ENCODE measurements around the gene JMJD1C.
"Not testable (repeated sequence)": the region's sequence is repeated elsewhere in the genome, so short reads cannot be mapped to it uniquely, and the experiment has no call there.

The JMJD1C gene

DNA sequence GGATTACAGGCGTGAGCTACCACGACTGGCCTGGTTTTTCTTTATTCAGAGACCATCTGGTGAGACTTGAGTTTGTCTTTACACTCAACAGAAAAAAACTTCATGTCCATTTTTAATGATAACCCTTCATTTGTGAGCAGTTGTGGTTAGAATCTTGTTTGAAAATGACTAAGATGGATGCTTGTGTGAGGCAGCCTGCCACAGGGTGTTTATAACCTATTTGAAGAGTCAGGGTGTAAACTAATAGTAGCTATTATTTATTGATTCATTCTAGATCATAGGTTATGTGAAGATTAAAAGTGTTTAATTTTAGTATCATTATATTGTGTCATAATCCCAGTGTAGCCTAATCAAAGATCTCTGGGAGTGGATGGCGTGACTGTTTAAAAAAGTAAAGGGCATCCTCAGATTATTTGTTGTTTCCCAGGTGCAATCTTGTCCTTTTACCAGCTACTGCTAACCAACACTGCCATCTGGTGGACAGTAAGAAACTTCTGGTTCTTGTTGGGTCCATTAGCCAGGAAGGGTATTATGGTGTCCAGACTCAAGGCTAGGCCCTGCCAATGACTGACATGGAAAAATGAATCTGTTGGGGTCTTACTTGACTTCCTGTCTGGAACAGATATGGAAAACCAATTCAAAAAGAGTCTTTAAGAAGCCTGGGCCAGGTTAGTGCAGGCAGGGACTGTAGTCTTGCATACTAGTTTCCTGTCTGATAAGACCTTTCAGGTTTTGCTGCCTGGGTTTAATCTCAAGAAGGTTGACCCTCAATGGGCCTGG, 307.7 kb downstream of the JMJD1C start:
- DNase-seq, result no peak

DNA sequence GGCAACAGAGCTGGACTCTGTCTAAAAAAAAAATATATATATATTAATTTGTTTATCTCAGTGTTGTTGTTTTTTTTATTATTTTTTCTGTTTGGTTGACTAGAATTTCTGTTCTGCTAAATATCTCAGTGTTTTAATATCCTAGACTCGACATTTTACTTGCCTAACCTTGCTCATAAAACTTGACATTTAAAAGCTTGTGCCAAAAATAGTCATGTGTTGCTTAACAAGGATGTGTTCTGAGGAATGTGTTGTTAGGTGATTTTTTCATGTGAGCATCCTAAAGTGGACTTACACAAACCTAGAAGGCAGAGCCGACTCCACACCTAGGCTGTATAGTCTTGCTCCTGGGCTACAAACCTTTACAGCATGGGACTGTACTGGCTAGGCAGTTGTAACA, 309.5 kb downstream of the JMJD1C start:
- DNase-seq, result no peak

DNA sequence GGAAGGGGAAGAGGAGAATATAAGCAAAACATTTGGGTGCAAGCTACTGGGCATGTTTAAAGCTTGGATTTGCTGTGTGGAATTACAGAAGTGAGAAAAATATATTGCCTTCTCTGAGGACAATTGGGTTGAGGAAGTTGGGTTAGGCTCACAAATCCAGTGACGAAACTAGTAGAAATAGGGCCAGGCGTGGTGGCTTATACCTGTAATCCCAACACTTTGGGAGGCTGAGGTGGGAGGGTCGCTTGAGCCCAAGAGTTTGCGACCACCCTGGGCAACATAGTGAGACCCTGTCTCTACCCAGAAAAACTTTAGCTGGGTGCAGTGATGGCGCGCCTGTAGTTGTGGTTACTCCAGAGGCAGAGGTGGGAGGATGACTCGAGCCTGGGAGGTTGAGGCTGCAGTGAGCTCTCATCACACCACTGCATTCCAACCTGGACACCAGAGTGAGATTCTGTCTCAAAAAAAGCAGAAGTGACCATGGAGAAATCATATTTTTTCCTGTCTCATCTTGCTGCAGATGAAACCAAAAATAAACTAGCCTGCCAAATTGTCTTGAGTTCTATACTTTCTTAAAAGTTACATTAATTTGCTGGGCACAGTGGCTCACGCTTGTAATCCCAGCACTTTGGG, 310.3 kb downstream of the JMJD1C start:
- no peak for DNase-seq

DNA sequence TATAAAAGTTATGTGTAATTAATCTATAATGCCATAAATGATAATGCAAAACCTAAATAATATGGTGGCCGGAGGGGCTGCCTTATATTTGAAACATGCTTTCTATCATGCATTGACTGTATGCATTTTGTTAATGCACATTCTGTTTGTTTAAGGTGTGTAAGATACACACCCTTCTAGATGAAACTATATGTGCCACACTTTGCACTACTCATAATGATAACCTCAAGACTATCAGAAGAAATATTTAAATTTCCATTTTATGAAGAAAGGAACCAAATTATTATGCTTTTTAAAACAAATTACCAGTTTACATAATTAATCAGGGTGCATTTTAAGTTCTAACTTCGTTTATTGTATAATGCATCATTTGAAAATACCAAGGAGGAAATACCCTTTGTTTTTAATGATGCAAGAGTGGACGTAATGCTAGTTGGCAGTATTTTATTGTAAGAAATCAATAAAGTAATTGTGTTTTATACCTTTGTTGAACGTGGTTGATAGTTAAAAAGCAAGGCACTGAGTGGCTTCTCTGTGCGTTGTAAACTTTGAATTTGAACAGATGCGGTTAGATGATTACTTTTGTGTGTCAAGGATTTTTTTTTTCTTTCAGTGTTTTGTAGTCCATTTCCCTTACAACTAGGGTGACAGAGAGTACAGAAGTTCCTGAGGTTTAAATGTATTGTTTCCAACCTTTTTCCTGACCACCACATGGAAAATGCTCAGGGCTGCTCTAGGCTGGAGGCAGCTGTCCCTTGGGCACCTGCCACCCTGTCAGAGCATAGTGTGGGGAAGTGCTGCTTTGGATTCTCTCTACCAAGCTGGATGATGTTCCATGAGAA, 311.0 kb downstream of the JMJD1C start:
- DNase-seq, result no peak

DNA sequence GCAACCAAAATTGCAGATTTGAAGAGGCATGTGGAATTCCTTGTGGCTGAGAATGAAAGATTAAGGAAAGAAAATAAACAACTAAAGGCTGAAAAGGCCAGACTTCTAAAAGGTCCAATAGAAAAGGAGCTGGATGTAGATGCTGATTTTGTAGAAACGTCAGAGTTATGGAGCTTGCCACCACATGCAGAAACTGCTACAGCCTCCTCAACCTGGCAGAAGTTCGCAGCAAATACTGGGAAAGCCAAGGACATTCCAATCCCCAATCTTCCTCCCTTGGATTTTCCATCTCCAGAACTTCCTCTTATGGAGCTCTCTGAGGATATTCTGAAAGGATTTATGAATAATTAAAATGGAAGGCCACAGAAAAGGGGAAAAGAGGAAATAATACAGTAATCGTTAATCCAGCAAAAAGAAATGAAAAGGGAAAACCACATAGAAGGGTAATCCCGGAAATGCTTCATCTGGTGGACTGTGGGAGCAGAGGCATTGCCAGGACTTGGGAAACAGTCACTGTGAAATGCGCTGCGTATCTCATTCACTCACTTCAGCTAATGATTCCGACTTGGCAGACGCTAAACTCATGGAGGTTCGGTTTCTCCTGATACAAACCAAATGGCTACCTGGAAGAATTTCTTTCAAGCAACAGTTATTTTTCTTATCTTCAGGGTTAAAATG, 311.8 kb downstream of the JMJD1C start:
- not testable (repeated sequence) for DNase-seq

DNA sequence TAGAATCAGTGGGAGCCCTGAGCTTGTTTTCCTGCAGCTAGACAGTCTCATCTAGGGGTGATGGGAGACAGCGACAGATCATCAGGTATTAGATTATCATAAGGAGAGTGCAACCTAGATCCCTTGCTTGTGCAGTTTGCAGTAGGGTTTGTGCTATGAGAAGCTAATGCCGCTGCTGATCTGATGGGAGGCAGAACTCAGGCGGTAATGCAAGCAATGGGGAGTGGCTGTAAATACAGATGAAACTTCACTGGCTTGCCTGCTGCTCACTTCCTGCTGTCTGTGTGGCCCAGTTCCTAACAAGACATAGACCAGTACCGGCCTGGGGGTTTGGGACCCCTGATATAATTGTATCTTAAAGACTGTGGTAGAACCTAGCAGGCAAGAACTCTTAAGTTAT, 315.0 kb downstream of the JMJD1C start:
- DNase-seq, result no peak

DNA sequence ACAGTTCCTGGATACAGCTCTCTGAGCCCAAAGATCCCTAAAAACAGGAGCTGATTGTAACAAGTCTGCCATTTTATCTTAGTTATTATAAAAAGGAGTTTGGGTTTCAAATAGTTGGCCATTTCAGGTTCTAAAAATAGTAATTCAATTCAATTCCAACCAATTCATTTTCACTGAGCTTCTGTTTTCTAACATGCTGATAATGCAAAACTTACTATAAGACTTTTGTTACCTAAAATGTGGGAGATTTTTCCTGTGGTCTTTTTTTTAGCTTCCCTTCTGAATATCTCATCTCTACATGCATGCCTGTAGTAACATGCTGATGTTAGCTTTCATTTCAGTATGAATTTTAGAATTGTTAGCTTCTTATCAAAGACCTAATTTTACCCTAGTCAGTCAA, 319.3 kb downstream of the JMJD1C start:
- no peak for DNase-seq

DNA sequence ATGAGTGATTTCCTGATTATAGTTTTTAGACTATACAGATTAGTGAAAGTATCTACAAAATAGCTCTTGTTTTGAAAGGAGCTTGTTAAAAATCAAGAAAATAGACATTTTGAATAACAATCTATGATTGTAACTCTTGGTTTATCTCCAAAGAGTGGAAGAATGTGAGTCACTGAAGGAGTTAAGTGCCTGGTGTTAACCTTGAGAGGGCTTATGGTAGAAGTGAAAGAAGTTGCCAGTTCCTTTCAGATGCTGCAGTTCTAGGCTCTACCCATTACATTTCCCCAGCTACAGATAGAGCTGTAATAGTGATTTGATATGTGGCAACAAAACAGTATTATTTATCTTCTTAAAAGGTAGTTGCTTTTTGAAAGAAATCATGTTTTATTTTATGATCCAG, 320.0 kb downstream of the JMJD1C start:
- DNase-seq, result no peak

DNA sequence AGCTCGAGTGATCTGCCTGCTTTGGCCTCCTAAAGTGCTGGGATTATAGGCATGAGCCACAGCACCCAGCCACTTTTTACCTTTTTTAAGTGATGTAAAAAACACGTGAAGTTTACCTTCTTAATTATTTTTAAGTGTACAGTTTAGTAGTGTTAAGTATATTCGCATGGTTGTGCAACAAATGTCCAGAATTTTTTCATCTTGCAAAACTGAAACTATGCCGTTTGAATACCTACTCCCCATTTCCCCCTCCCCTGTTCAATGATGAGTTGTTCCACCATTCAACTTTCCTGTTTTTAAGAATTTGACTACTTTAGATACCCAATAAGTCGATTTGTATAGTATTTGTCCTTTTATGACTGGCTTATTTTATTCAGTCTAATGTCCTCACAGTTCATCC, 321.8 kb downstream of the JMJD1C start:
- DNase-seq, result no peak

DNA sequence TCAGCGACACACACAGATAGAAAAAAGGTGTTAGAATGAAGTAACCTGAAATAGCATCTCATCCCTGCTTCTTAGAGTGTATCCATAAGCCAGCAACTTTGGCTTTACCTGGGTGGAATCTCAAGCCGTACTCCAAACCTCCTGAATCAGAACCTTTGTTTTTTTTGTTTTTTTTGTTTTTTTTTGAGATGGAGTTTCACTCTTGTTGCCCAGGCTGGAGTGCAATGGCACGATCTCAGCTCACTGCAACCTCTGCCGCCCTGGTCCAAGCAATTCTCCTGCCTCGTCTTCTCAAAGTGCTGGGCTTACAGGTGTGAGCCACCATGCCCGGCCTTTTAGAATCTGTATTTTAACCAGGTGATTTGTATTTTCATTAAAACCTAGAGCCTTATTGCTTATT, 323.6 kb downstream of the JMJD1C start:
- no peak for DNase-seq

DNA sequence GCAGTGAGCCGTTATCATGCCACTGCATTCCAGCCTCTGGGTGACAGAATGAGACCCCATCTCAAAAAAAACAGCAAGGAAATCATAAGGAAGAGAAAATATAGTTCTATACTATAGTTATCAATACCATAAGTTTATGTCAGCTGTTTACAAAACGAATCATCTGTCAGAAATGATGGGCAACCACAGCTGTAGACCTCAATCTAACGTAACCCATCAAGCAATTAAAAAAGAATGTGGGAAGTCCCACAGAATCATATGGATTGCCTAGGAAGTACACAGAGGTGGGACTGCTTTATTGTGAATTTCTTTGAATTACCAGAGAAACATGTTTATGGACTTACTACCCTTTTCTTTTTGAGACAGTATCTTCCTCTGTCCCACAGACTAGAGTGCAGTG, 325.7 kb downstream of the JMJD1C start:
- DNase-seq, result no peak

DNA sequence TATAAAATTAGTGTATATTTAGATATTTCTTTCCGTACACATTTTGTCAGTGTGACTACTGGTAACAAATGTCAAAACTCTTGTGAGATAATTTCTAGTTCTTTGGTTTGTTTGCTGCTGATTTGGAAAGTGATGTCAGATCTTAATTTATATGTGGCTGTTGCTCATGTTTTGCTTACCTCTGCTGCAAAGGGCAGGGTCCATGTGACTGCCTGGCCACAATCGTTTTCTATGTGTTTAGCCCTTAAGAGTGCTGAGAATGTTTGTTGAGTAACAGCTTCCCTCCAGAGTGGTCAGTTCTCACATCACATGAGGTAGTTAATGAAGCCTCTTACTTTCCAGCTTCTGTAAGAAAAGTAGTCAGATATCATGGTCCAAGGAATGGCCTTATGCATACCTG, 328.5 kb downstream of the JMJD1C start:
- no peak for DNase-seq

DNA sequence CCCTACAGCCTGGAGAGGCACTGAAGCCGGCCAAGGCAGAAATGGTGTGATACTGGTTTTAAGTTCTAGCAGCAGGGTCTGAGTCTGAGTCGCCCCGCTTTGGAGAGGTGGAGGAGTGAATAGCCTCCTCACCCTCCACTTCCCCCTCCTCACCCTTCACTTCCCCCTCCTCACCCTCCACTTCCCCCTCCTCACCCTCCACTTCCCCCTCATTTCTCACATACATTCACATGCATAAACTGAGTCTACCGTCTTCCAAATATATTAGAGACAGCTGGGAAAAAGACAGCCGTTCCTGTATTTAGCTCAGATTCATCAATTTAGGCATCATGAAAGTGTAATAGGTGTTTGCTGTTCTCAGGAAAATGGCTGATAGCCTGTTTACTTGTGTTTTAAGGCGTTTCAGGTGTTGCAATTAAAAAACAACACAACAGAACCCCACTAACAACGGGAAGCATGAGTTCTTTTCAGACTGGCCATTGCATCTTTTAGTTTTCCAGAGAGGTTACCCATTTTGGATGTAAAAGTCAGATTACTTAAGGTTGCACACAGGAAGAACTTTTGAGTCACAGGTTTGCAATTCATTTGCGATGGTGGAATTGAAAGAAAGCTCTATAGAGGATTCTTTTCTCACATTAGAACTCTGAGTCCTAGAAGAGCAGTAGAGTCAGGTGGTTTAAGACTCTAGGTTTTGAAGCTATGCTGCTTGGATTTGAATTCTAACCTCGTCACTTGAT, 331.8 kb downstream of the JMJD1C start:
- no peak for DNase-seq

DNA sequence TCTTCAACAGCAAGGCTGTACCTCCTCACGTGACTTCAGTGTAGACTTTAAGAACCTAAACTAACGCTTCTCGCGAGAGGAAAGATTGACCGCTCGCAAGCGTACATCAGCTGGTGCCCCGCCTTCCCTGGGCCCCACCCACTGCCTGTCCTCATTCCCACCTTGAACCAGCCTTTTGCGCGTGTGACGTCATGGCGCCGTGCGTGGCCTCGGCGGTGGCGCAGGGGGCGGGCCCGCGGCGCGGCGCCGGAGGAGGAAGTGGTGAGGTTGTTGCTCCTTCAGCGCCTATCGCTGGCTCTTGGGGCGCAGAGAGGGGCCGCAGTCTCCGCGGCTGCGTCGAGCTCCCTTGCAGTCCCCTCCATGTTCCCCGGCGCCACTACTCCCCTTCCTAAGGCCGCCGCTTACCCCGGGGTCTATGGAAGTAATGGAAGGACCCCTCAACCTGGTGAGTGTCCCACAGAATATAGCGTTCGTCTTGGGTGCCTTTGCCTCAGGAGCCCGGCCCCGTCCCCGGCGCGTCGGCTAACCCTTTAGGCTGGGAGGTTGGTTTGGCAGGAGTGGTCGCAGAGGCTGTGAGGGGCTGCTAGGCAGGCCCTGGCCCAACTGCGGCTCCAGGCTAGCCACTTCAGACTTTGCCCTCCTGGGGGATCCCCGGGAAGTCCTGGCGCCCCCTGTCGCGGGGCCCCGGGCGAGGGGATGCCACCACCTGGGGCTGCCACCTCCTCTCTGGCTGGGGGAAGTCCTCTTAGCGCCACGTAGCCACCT, 332.5 kb downstream of the JMJD1C start, which contains the start of gene NRBF2:
Gene NRBF2, plus strand, starts transcription at position 273 of the 765 bp plus-strand sequence. Its CDS starts 143 bp downstream, at position 416.
- peak; percentile 89 for DNase-seq

DNA sequence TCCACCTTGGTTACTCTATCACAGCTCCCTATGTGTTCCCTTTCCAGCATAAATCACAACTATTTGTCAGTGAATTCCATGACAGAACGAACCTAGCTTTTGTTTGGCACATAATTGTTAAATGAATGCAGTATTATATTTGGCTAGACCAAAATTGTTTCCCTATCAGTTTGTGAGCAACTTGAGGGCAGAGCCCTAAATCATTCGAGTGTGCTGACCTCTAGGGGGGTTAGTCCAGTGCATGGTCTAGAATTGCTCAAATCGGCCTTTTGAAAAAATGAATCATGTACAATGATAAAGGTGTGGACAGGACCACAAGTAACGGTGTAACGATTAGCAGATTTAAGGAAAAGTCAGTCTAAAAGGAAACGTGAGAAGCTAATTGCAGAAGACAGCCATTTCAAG, 333.1 kb downstream of the JMJD1C start:
- DNase-seq, result no peak

DNA sequence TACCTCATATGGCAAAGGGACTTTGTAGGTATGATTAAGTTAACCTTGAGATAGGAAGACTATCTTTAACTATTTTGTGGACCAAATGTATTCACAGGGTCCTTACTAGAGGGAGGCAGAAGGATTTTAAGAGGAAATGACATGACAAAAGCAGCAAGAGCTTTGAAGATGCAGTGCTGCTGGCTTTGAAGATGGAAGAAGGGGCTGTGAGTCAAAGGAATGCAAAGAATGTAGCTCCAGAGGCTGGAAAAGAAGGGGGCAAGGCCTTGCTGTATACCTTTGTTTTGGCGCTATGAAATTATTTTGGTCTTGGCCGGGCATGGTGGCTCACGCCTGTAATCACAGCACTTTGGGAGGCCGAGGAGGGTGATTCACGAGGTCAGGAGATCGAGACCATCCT, 335.9 kb downstream of the JMJD1C start:
- no peak for DNase-seq

DNA sequence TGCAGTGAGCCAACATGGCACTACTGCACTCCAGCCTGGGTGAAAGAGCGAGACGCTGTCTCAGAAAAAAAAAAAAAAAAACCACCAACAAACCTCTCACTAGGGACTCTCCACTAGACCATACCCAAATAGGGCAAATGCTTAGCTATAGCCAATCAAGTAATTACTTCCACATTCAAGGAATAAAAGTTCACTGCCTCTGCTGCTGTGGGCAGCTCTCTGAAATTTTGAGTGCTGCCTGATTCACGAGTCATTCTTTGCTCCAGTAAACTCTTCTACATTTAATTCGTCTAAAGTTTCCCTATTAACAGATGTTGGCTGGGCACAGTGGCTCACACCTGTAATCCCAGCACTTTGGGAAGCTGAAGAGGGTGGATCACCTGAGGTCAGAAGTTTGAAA, 337.3 kb downstream of the JMJD1C start:
- DNase-seq, result no peak

DNA sequence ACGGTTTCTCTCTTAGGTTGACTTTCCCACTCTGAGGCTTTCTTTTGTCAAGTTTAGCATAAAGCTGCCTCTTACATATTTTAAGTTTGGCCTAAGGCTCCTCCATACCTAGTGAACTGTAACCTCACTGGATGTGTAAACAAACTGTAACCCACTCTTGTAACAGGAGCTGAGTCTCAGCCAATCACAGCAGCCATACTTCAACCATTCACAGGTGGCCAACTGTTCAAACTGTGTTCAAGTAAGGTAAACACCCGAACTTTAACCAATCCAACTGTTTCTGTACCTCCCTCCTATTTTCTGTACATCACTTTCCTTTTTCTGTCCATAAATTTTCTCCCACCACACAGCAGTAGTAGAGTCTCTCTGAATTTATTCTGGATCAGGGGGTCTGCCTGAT, 340.3 kb downstream of the JMJD1C start:
- DNase-seq, result no peak

DNA sequence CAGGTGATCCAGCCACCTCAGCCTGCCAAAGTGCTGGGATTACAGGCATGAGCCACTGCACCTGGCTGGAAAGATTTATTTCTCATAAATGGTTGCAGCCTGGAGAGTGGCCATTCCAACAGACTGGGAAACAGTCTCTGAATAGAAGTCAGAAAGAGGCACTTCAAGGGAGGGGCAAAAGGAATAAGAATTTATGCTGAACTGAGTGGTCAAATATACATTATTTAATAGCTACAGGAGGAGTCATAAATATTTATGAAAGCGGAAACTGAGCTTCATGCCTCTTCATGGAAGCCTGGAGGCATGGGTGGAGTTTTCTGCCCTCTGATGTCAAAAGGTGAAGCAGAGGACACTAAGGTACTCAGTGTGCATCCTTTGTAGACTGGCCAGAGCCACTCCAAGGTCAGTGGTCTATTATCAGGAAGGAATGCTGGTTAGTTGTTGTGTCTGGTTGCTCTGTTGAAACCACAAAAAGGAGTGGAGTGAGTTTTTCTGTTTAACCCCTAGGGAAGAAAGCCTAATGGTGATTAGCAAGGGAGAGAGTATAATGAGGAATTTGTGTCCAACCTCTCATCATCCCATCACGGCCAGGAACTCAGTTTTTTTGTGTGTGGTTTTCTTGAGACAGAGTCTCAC, 341.9 kb downstream of the JMJD1C start:
- DNase-seq, result no peak

DNA sequence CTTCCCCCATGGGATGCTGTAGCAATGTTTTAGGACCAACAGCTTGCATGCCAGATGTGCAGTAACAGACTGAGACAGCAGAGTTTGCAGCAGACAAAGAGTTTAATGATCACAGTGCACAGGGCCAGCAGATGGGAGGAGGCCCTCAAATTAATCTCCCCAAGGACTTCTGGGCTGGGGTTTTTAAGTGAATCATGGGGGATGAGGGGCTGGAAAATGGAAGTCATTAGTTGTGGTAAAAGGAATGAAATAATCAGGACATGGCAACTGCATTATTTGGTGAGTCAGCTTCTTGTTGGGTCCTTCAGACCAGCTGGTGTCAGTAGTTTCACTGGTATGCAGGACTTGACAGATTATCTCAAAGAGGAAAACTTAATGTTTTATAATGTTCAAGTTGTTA, 345.2 kb downstream of the JMJD1C start:
- DNase-seq, result no peak

DNA sequence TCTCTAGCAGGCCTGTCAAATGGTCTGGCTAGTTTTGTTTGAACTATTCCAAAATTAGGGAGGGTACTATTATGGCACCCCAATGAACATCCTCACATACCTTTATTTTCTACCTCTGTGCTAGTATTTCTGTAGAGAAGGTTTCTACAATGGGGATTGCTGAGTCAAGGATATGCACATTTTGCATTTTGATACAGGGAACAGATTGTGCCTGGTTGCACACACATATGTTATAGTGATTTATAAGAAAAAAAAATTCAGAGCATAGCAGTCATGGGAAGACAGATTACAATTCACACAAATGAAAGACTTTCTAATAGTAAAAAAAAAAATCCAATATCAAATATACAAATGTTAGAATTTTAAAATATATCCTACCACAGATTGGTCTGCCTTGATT, 346.7 kb downstream of the JMJD1C start:
- no peak for DNase-seq
